Fibroblast of mammary gland (primary cell): ENCODE data around the gene DGKG.

Source experiments
- DNase-seq: peaks from one replicate; pipeline ENCODE4 v3.0.0-alpha.2; 2010; ENCODE audit warnings: low read depth
- H3K4me3 ChIP-seq: 2 replicates; pipeline ENCODE4 v1.5.1; 2011; ENCODE audit warnings: low read depth, mild to moderate bottlenecking, low read length, moderate library complexity; ENCODE audit not compliant: control insufficient read depth
- TF ChIP-seq, protein P1 (sequence below): conservative IDR thresholded peaks from 2 replicates; pipeline ENCODE4 v1.5.1; 2011; ENCODE audit warnings: low read depth, low read length, inconsistent platforms; ENCODE audit not compliant: control insufficient read depth, insufficient read depth

DGKG gene

GRCh38 chr3:186138272-186138981 lies 223.6 kb downstream of the DGKG start:
- TF ChIP-seq, protein P1, sequence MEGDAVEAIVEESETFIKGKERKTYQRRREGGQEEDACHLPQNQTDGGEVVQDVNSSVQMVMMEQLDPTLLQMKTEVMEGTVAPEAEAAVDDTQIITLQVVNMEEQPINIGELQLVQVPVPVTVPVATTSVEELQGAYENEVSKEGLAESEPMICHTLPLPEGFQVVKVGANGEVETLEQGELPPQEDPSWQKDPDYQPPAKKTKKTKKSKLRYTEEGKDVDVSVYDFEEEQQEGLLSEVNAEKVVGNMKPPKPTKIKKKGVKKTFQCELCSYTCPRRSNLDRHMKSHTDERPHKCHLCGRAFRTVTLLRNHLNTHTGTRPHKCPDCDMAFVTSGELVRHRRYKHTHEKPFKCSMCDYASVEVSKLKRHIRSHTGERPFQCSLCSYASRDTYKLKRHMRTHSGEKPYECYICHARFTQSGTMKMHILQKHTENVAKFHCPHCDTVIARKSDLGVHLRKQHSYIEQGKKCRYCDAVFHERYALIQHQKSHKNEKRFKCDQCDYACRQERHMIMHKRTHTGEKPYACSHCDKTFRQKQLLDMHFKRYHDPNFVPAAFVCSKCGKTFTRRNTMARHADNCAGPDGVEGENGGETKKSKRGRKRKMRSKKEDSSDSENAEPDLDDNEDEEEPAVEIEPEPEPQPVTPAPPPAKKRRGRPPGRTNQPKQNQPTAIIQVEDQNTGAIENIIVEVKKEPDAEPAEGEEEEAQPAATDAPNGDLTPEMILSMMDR = no peak
- DNase-seq = no peak

GRCh38 chr3:186137051-186137685 lies 224.9 kb downstream of the DGKG start:
- H3K4me3 ChIP-seq = no peak overlapping the region
- TF ChIP-seq, protein P1 = no peak
- no peak for DNase-seq

More at GRCh38 chr3:186138272-186138981, 223.6 kb downstream of the DGKG start:
- no peak overlapping the region for H3K4me3 ChIP-seq

GRCh38 chr3:186133980-186134379 lies 228.1 kb downstream of the DGKG start:
- no peak overlapping the region for H3K4me3 ChIP-seq
- TF ChIP-seq, protein P1 = no peak
- no peak for DNase-seq

- no peak overlapping the region for H3K4me3 ChIP-seq
- TF ChIP-seq, protein P1 = no peak
- no peak for DNase-seq
Observed at GRCh38 chr3:186132487-186132886, 229.5 kb downstream of the DGKG start.

DNA sequence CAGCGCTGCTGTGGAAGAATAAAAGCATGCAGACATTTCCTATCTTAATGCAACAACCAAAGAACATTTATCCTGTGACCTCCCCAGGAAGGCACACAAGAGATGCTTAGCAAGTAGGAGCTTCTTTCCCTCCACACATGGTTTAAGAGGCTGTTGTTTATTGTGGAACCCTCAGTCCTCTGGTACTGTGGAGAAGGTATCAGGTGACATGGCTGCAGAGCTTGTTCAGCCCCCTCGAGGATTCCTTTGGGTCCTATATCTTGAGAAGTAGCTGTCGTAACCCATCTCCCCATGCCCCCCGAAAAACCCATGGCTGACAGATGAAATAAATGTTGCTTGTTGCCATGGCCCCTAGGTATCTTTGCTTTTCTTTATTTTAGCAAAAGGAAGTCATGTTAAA lies 232.8 kb downstream of the DGKG start:
- H3K4me3 ChIP-seq = no peak overlapping the region
- TF ChIP-seq, protein P1 = no peak
- DNase-seq = no peak

GRCh38 chr3:186128158-186128557 lies 233.9 kb downstream of the DGKG start:
- TF ChIP-seq, protein P1 = no peak
- DNase-seq = no peak
- no peak overlapping the region for H3K4me3 ChIP-seq
